Parathyroid adenoma (tissue), 2 donors: ENCODE data around the gene RAB34.
"Not testable (repeated sequence)": the region's sequence is repeated elsewhere in the genome, so short reads cannot be mapped to it uniquely, and the experiment has no call there.

Source experiments
- H2AFZ ChIP-seq: fragments of 300-600 bp; sonication (generic); one replicate; pipeline ENCODE4 v1.7.0; 2017; ENCODE audit warnings: antibody characterized with exemption, mild to moderate bottlenecking
- H3K27ac ChIP-seq: fragments of 300-600 bp; sonication (generic); one replicate; pipeline ENCODE4 v1.7.0; 2017
- H3K27me3 ChIP-seq: fragments of 300-600 bp; sonication (generic); one replicate; pipeline ENCODE4 v1.7.0; 2017; ENCODE audit warnings: low read length; ENCODE audit not compliant: control insufficient read depth, insufficient read depth
- H3K36me3 ChIP-seq: fragments of 300-600 bp; sonication (generic); one replicate; pipeline ENCODE4 v1.7.0; 2017; ENCODE audit warnings: low read length; ENCODE audit not compliant: control insufficient read depth, insufficient read depth
- H3K4me1 ChIP-seq: fragments of 300-600 bp; sonication (generic); one replicate; pipeline ENCODE4 v1.7.0; 2017; ENCODE audit warnings: control low read depth
- H3K4me2 ChIP-seq: fragments of 300-600 bp; sonication (generic); one replicate; pipeline ENCODE4 v1.7.0; 2017; ENCODE audit warnings: low read length
- H3K4me3 ChIP-seq: fragments of 300-600 bp; sonication (generic); one replicate; pipeline ENCODE4 v1.7.0; 2017; ENCODE audit warnings: low read depth, low read length
- H3K79me2 ChIP-seq: fragments of 300-600 bp; sonication (generic); one replicate; pipeline ENCODE4 v1.7.0; 2017; ENCODE audit warnings: control low read depth
- H3K9ac ChIP-seq: fragments of 300-600 bp; sonication (generic); one replicate; pipeline ENCODE4 v1.7.0; 2017; ENCODE audit warnings: mild to moderate bottlenecking
- H3K9me3 ChIP-seq: fragments of 300-600 bp; sonication (generic); one replicate; pipeline ENCODE4 v1.7.0; 2017; ENCODE audit warnings: low read length; ENCODE audit not compliant: control insufficient read depth
- CTCF ChIP-seq: fragments of 300-600 bp; sonication (generic); IDR thresholded peaks from one replicate; pipeline ENCODE4 v1.7.0; 2017; ENCODE audit warnings: antibody characterized with exemption, mild to moderate bottlenecking
- donor health status: primary hyperparathyroidism.

The RAB34 gene

GRCh38 chr17:28725660-28726225 is 8.1 kb upstream of the RAB34 start:
- Histone ChIP-seq H3K27me3 (no peaks in the 10 kb centered on the region), H3K4me3 (peak overlapping the region; percentile 37), H3K4me2 (peak overlapping the region; percentile 100), H3K79me2 (peaks cover 2% of the 10 kb centered on the region), H3K9me3 (no peaks in the 10 kb centered on the region), H3K9ac (no peak overlapping the region), H2AFZ (peak overlapping the region; percentile 99), H3K27ac (peak overlapping the region; percentile 36), H3K4me1 (peaks cover 28% of the 10 kb centered on the region), H3K36me3 (no peaks in the 10 kb centered on the region)
- no peak for TF ChIP-seq CTCF

GRCh38 chr17:28725166-28725659 is 7.5 kb upstream of the RAB34 start:
- H3K4me1 ChIP-seq, result peaks cover 28% of the 10 kb centered on the region
- peaks cover 5% of the 10 kb centered on the region for H3K79me2 ChIP-seq
- H3K27ac ChIP-seq, result peak overlapping the region; percentile 36

DNA sequence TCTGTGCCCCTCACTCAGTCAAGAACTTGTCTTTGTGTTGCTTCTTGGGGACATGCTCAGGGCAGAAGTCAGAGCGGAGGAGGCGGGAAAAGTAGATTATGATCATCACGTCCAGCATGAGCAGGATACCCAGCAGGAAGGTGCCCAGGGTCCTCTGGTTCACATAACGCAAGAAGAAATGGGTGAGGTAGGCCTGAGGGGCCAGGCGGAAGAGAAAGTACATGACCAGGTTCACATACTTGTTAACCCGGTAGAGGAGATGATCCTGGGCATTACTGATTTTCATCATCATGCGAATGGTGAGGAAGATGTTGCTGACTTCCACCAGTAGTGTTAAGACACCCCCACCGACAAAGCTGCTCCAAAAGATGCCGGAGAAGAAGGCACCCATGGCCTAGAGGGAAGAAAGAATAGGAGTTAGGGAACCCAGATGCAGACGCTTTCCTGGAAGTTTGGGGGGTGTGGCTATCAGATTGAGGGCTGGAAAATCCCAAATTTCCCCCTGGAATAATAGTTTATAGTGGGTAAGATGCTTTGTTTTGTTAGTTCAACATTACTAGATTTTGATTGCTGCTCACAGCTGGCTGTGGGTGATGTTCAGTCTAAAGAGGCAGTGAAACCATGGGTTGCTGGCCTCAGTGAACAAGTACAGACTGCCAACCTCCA is 7.0 kb upstream of the RAB34 start:
- no peak for TF ChIP-seq CTCF
- no peaks in the 10 kb centered on the region for H3K27me3 ChIP-seq
- no peak overlapping the region for H3K9ac ChIP-seq
- no peak overlapping the region for H3K4me3 ChIP-seq
- H3K9me3 ChIP-seq, result no peaks in the 10 kb centered on the region
- peaks cover 8% of the 10 kb centered on the region for H3K79me2 ChIP-seq
- H3K4me2 ChIP-seq, result no peak overlapping the region
- H3K27ac ChIP-seq, result no peak overlapping the region
- no peak overlapping the region for H2AFZ ChIP-seq
- no peaks in the 10 kb centered on the region for H3K36me3 ChIP-seq
- peaks cover 28% of the 10 kb centered on the region for H3K4me1 ChIP-seq

More at GRCh38 chr17:28725166-28725659, 7.5 kb upstream of the RAB34 start:
- Histone ChIP-seq H3K4me2 (peak overlapping the region; percentile 100), H3K9ac (no peak overlapping the region), H3K36me3 (no peaks in the 10 kb centered on the region), H3K27me3 (no peaks in the 10 kb centered on the region), H2AFZ (peak overlapping the region; percentile 99), H3K9me3 (no peaks in the 10 kb centered on the region), H3K4me3 (peak overlapping the region; percentile 37)
- TF ChIP-seq CTCF, result no peak

DNA sequence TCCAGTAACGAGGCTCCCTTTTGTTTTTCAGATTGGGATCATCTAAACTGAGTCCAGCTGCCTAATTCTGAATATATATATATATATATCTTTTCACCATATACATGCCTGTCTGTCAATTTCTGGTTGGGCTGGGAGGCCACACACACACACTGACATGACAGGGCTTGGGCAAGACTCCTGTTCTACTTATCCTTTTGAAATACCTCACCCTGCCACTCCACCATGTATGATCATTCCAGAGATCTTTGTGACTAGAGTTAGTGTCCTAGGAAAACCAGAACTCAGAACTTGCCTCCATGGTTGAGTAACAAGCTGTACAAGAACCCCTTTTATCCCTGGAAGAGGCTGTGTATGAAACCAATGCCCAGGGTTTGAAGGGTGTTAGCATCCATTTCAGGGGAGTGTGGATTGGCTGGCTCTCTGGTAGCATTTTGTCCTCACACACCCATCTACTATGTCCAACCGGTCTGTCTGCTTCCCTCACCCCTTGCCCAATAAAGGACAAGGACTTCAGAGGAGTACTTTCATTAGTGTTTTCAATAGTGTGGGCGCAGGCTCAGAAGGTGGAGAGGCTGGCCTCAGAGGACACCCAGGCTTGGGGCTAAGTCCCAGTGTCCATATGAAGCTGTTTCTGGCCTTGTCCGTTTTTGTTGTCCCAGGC is 6.3 kb upstream of the RAB34 start:
- not testable (repeated sequence) for H3K27ac ChIP-seq, H2AFZ ChIP-seq, H3K9me3 ChIP-seq, H3K36me3 ChIP-seq, H3K27me3 ChIP-seq, H3K4me2 ChIP-seq, H3K79me2 ChIP-seq, H3K4me3 ChIP-seq, H3K9ac ChIP-seq
- H3K4me1 ChIP-seq, result peaks cover 32% of the 10 kb centered on the region

DNA sequence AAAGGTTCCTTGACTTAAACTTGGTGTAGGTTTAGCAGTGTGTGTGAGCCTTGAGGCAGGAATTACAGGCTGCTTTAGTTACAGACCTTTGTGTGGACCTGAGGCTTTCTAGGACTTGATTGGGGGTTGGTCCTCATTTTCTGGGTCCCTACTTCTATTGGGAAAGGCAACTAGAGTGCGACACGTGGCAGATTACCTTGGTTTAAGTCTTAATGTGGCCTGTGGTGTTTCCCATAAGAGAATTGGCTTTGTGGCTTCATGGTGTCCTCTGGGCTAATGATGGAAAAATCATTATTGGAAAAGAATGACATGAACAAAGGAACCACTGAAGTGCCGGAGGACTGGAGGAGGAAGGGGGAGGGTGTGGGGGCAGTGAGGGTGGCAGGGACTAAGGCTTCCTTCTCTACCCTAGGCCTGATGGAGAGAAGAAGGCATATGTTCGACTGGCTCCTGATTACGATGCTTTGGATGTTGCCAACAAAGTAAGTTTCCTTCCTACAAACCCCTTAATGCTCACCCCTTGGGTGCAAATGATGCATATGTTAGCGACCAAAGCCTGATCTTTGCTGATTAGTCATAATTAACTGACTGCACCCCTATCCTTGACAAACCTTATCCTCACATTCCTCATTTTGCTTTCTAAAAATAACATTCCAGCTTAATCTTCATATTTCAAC is 5.6 kb upstream of the RAB34 start:
- Histone ChIP-seq H3K36me3 (no peaks in the 10 kb centered on the region), H2AFZ (no peak overlapping the region), H3K27me3 (no peaks in the 10 kb centered on the region), H3K4me3 (no peak overlapping the region), H3K9ac (no peak overlapping the region), H3K27ac (no peak overlapping the region), H3K79me2 (peaks cover 8% of the 10 kb centered on the region), H3K9me3 (no peaks in the 10 kb centered on the region), H3K4me2 (no peak overlapping the region), H3K4me1 (peaks cover 36% of the 10 kb centered on the region)
- no peak for TF ChIP-seq CTCF
